DOHH2 (cell line): ENCODE results near the gene MRPL38.

Source experiments
- H3F3A ChIP-seq: fragments of 200-600 bp; sonication (generic), shearing (Covaris generic); 2 replicates; pipeline ENCODE4 v1.6.0; 2016; ENCODE audit warnings: antibody characterized with exemption, mild to moderate bottlenecking; ENCODE audit not compliant: control insufficient read depth, insufficient read depth
- H3K27ac ChIP-seq: fragments of 200-600 bp; sonication (generic); 2 replicates; pipeline ENCODE4 v1.5.1; 2014; ENCODE audit warnings: low read depth, mild to moderate bottlenecking, low read length, moderate library complexity
- H3K27me3 ChIP-seq: fragments of 200-600 bp; sonication (generic); 2 replicates; pipeline ENCODE4 v1.6.1; 2014; ENCODE audit warnings: mild to moderate bottlenecking, low read length, mixed read lengths; ENCODE audit not compliant: control insufficient read depth
- H3K36me3 ChIP-seq: fragments of 200-600 bp; sonication (generic); 2 replicates; pipeline ENCODE4 v1.6.1; 2014; ENCODE audit warnings: mild to moderate bottlenecking, low read length, moderate library complexity, mixed read lengths; ENCODE audit not compliant: control insufficient read depth
- H3K4me1 ChIP-seq: fragments of 200-600 bp; sonication (generic); 2 replicates; pipeline ENCODE4 v1.6.1; 2014; ENCODE audit warnings: mild to moderate bottlenecking, low read length, mixed read lengths; ENCODE audit not compliant: control insufficient read depth
- H3K4me2 ChIP-seq: fragments of 200-600 bp; sonication (generic); 2 replicates; pipeline ENCODE4 v1.6.0; 2014; ENCODE audit warnings: mild to moderate bottlenecking, low read length, moderate library complexity
- H3K4me3 ChIP-seq: fragments of 200-600 bp; sonication (generic); 2 replicates; pipeline ENCODE4 v1.5.1; 2014; ENCODE audit warnings: mild to moderate bottlenecking, low read length, mixed read lengths
- H3K79me2 ChIP-seq: fragments of 200-600 bp; sonication (generic); 2 replicates; pipeline ENCODE4 v1.6.1; 2014; ENCODE audit warnings: mild to moderate bottlenecking, low read length, mixed read lengths; ENCODE audit not compliant: control insufficient read depth
- H3K9me2 ChIP-seq: fragments of 200-600 bp; sonication (generic); replicated peaks from 2 replicates; pipeline ENCODE4 v1.6.1; 2014; ENCODE audit warnings: mild to moderate bottlenecking, low read length, mixed read lengths; ENCODE audit not compliant: control insufficient read depth
- H3K9me3 ChIP-seq: fragments of 200-600 bp; sonication (generic); 2 replicates; pipeline ENCODE4 v1.6.1; 2014; ENCODE audit warnings: antibody characterized with exemption, low read length, mixed read lengths; ENCODE audit not compliant: control insufficient read depth, insufficient read depth
- H4K20me1 ChIP-seq: fragments of 200-600 bp; sonication (generic); 2 replicates; pipeline ENCODE4 v1.6.0; 2014; ENCODE audit warnings: low read depth, mild to moderate bottlenecking, antibody characterized with exemption, low read length, moderate library complexity; ENCODE audit not compliant: control insufficient read depth, insufficient read depth
- EZH2phosphoT487 ChIP-seq: fragments of 200-600 bp; sonication (generic); IDR thresholded peaks from 2 replicates; pipeline ENCODE4 v1.6.1; 2017; ENCODE audit warnings: borderline replicate concordance, mild to moderate bottlenecking, antibody characterized with exemption, low read length, moderate library complexity, mixed read lengths
- TF ChIP-seq, protein P1 (sequence below): fragments of 200-600 bp; sonication (generic); IDR thresholded peaks from one replicate; pipeline ENCODE4 v1.5.1; 2014; ENCODE audit warnings: antibody characterized with exemption, mild to moderate bottlenecking, low read depth, low read length; ENCODE audit not compliant: poor library complexity, severe bottlenecking

Gene MRPL38

GRCh38 chr17:75849279-75849646 lies 55.4 kb downstream of the MRPL38 start:
- Histone ChIP-seq H3K4me1 (peaks cover 27% of the 10 kb centered on the region), H3K9me3 (no peaks in the 10 kb centered on the region), H3K36me3 (peaks cover 50% of the 10 kb centered on the region), H3K27me3 (no peaks in the 10 kb centered on the region), H3K27ac (no peak overlapping the region), H4K20me1 (peaks cover 3% of the 10 kb centered on the region; the same call in 1 of the 2 replicates), H3F3A (peaks cover 7% of the 10 kb centered on the region; the same call in 1 of the 2 replicates), H3K79me2 (peaks cover 9% of the 10 kb centered on the region), H3K4me3 (no peak overlapping the region), H3K9me2 (no peaks in the 10 kb centered on the region), H3K4me2 (no peak overlapping the region)
- TF ChIP-seq, protein P1, sequence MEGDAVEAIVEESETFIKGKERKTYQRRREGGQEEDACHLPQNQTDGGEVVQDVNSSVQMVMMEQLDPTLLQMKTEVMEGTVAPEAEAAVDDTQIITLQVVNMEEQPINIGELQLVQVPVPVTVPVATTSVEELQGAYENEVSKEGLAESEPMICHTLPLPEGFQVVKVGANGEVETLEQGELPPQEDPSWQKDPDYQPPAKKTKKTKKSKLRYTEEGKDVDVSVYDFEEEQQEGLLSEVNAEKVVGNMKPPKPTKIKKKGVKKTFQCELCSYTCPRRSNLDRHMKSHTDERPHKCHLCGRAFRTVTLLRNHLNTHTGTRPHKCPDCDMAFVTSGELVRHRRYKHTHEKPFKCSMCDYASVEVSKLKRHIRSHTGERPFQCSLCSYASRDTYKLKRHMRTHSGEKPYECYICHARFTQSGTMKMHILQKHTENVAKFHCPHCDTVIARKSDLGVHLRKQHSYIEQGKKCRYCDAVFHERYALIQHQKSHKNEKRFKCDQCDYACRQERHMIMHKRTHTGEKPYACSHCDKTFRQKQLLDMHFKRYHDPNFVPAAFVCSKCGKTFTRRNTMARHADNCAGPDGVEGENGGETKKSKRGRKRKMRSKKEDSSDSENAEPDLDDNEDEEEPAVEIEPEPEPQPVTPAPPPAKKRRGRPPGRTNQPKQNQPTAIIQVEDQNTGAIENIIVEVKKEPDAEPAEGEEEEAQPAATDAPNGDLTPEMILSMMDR, result no peak
- TF ChIP-seq EZH2phosphoT487, result no peak
